ENCODE measurements around the gene TXLNB.

- TF ChIP-seq PAX5 (IDR thresholded peaks at IDR 0.05; ENCODE audit: insufficient read depth, low read length, severe bottlenecking) (no peak), POLR2AphosphoS5 (IDR thresholded peaks at IDR 0.05; ENCODE audit: low read depth, low read length) (no peak)
Measured at GRCh38 chr6:139306291-139306981, 14.6 kb upstream of the TXLNB start.

Measured in GM12891 (cell line).